SK-N-SH (cell line): Measurements from ENCODE around the gene GSE1. TPM values are rescaled to one million over a fixed set of nuclear protein-coding genes. Genes with fewer than 3 reads are reported as not detected.

Source experiments
- CTCF ChIA-PET: fragments of 300-600, 350-600 bp; formaldehyde crosslinking; extraction: SDS; loops from one replicate; lab custom pipeline; 2021; lab: Yijun Ruan, JAX
- POLR2A ChIA-PET: fragments of 350-600 bp; sonication (Branson Sonifier 250); formaldehyde crosslinking; extraction: SDS; loops from one replicate; lab custom pipeline; 2020; ENCODE audit warnings: antibody characterized with exemption, inconsistent platforms; lab: Yijun Ruan, JAX
- DNase-seq: peaks from one replicate; pipeline ENCODE4 v3.0.0; 2012
- H2AFZ ChIP-seq: fragments of 200-600 bp; sonication (generic); 2 replicates; pipeline ENCODE4 v1.8.1; 2016; ENCODE audit warnings: antibody characterized with exemption, mild to moderate bottlenecking, low read depth
- H3F3A ChIP-seq: fragments of 200-600 bp; sonication (generic); replicated peaks from 2 replicates; pipeline ENCODE3; 2016; ENCODE audit warnings: antibody characterized with exemption, mild to moderate bottlenecking; ENCODE audit not compliant: insufficient read depth
- H3K27ac ChIP-seq, 2 experiments: fragments of 200-500 bp in 1 of 2; fragments of 200-600 bp in 1 of 2; sonication (Bioruptor generic) in 1 of 2; sonication (generic), shearing (Covaris generic) in 1 of 2; 2 replicates each; pipeline versions ENCODE4 v1.5.1 to v1.6.1; 2014 to 2016; ENCODE audit warnings: low read depth in 2 of 2, inconsistent platforms in 1 of 2, low read length in 1 of 2, mild to moderate bottlenecking in 1 of 2, mixed read lengths in 1 of 2
- H3K27me3 ChIP-seq: fragments of 200-600 bp; sonication (generic), shearing (Covaris generic); 2 replicates; pipeline ENCODE4 v1.6.1; 2016; ENCODE audit warnings: mixed run types; ENCODE audit not compliant: insufficient read depth
- H3K36me3 ChIP-seq, 2 experiments: fragments of 200-500 bp in 1 of 2; fragments of 200-600 bp in 1 of 2; sonication (Bioruptor generic) in 1 of 2; sonication (generic) in 1 of 2; replicated peaks in 1 of 2; 2 replicates each; pipeline versions ENCODE3 to v1.5.1; 2014 to 2016; ENCODE audit warnings: low read length in 1 of 2, mild to moderate bottlenecking in 1 of 2; ENCODE audit not compliant: insufficient read depth in 2 of 2, control insufficient read depth in 1 of 2
- H3K4me1 ChIP-seq, 2 experiments: fragments of 200-500 bp in 1 of 2; fragments of 200-600 bp in 1 of 2; sonication (Bioruptor generic) in 1 of 2; sonication (generic), shearing (Covaris generic) in 1 of 2; 2 replicates each; pipeline versions ENCODE4 v1.5.1 to v1.6.1; 2014 to 2016; ENCODE audit warnings: low read depth in 1 of 2, low read length in 1 of 2, mixed run types in 1 of 2; ENCODE audit not compliant: insufficient read depth in 2 of 2, control insufficient read depth in 1 of 2
- H3K4me2 ChIP-seq: fragments of 200-600 bp; sonication (generic), shearing (Covaris generic); 2 replicates; pipeline ENCODE4 v1.6.1; 2017; ENCODE audit warnings: mixed run types
- H3K4me3 ChIP-seq, 2 experiments: fragments of 200-500 bp in 1 of 2; fragments of 200-600 bp in 1 of 2; sonication (Bioruptor generic) in 1 of 2; sonication (generic), shearing (Covaris generic) in 1 of 2; 2 replicates each; pipeline versions ENCODE4 v1.5.1 to v1.8.1; 2014 to 2016; ENCODE audit warnings: low read depth in 2 of 2, inconsistent platforms in 1 of 2, low read length in 1 of 2, mild to moderate bottlenecking in 1 of 2, mixed read lengths in 1 of 2, moderate library complexity in 1 of 2
- H3K79me2 ChIP-seq: fragments of 200-600 bp; sonication (generic); 2 replicates; pipeline ENCODE4 v1.8.1; 2017; ENCODE audit warnings: mild to moderate bottlenecking; ENCODE audit not compliant: insufficient read depth
- H3K9ac ChIP-seq: fragments of 200-600 bp; sonication (generic); 2 replicates; pipeline ENCODE4 v1.6.1; 2017; ENCODE audit warnings: mixed run types
- H3K9me2 ChIP-seq: fragments of 200-600 bp; sonication (generic); 2 replicates; pipeline ENCODE4 v1.6.1; 2017; ENCODE audit warnings: mixed run types
- H3K9me3 ChIP-seq: fragments of 200-600 bp; sonication (generic); 2 replicates; pipeline ENCODE4 v1.6.1; 2017; ENCODE audit warnings: mixed run types, mild to moderate bottlenecking, moderate library complexity
- H4K20me1 ChIP-seq: fragments of 200-600 bp; sonication (generic); 2 replicates; pipeline ENCODE4 v1.6.1; 2017; ENCODE audit warnings: mild to moderate bottlenecking, mixed run types; ENCODE audit not compliant: insufficient read depth
- IRF3 ChIP-seq: fragments of 150-350 bp; IDR thresholded peaks from 2 replicates; pipeline ENCODE4 v1.6.1; 2016; ENCODE audit warnings: mild to moderate bottlenecking, low read depth, low read length
- MAX ChIP-seq: IDR thresholded peaks from 2 replicates; pipeline ENCODE4 v1.4.0; 2012; ENCODE audit warnings: low read depth
- MXI1 ChIP-seq: IDR thresholded peaks from 2 replicates; pipeline ENCODE4 v1.6.1; 2012; ENCODE audit warnings: mild to moderate bottlenecking, low read depth, low read length, improper control_type of control experiment
- NRF1 ChIP-seq: IDR thresholded peaks from 2 replicates; pipeline ENCODE4 v1.6.1; 2012; ENCODE audit warnings: low read depth, mild to moderate bottlenecking, low read length
- RFX5 ChIP-seq: IDR thresholded peaks from 2 replicates; pipeline ENCODE4 v1.6.1; 2012; ENCODE audit warnings: mild to moderate bottlenecking, improper control_type of control experiment, low read length
- USF1 ChIP-seq: IDR thresholded peaks from 2 replicates; pipeline ENCODE4 v1.4.0; 2012; ENCODE audit warnings: low read depth, borderline replicate concordance
- YY1 ChIP-seq: IDR thresholded peaks from 2 replicates; pipeline ENCODE4 v1.4.0; 2012; ENCODE audit warnings: low read depth, mild to moderate bottlenecking
- WGBS: methylation state at CpG from one replicate; pipeline ENCODE4 v1.1.6; 2017; ENCODE audit warnings: low lambda C conversion rate; 5-methylcytosine and 5-hydroxymethylcytosine counted together
- polyA plus RNA-seq, 3 experiments: library from polyadenylated mRNA; depleted of rRNA; stranded (reverse); fragments of >200 nt; gene quantifications; 2 replicates each; pipeline ENCODE4 v1.2.3, GENCODE V29; 2012

Gene GSE1
- polyA plus RNA-seq, 1 of the 3 experiments (the other 2 are of a cell fraction), result 26.5 TPM

GRCh38 chr16:85624646-85625045 is 11.5 kb downstream of the GSE1 start:
- H3K9me3 ChIP-seq, result no peaks in the 10 kb centered on the region
- no peak overlapping the region for H3K9ac ChIP-seq
- TF ChIP-seq YY1, result no peak
- no peak for TF ChIP-seq RFX5
- TF ChIP-seq NRF1, result no peak
- TF ChIP-seq USF1, result no peak
- TF ChIP-seq IRF3, result no peak
- no peak for TF ChIP-seq MXI1
- H3K4me2 ChIP-seq, result no peak overlapping the region
- ChIA-PET CTCF (interaction anchor here (1.4 to 10.3 kb wide), 2 partner anchors 9 to 254 kb away, joined by 5 to 106 read pairs; partner anchors contain the start of gene GSE1), POLR2A (interaction anchor here (0.6 kb wide), 1 partner anchor 18 kb away, joined by 3 read pairs; no protein-coding TSS in a partner anchor)
- no peaks in the 10 kb centered on the region for H3K9me2 ChIP-seq
- H2AFZ ChIP-seq, result no peak overlapping the region
- DNase-seq, result no peak
- H3K27ac ChIP-seq, result peak overlapping the region in 1 of 2 experiments; percentile 97; a peak in 2 of 4 replicates
- peaks cover 6 to 85% of the 10 kb centered on the region in 2 experiments; a peak in 3 of 4 replicates for H3K4me1 ChIP-seq
- no peaks in the 10 kb centered on the region for H3K27me3 ChIP-seq
- H3K79me2 ChIP-seq, result peaks cover 75% of the 10 kb centered on the region
- 100% methylated on average over 8 of the region's 17 CpGs for WGBS
- H3K36me3 ChIP-seq, result peaks cover 0 to 14% of the 10 kb centered on the region in 2 experiments
- peaks cover 99% of the 10 kb centered on the region for H4K20me1 ChIP-seq
- no peaks in the 10 kb centered on the region for H3F3A ChIP-seq
- H3K4me3 ChIP-seq, result no peak overlapping the region

- H3K79me2 ChIP-seq, result peaks cover 78% of the 10 kb centered on the region
- no peak overlapping the region for H2AFZ ChIP-seq
- H4K20me1 ChIP-seq, result peaks cover 99% of the 10 kb centered on the region
- CTCF ChIA-PET, result interaction anchor here (1.3 to 10.3 kb wide), 3 partner anchors 10 to 255 kb away, joined by 4 to 106 read pairs (median 5); partner anchors contain the start of gene GSE1
- H3K4me1 ChIP-seq, result peaks cover 6 to 82% of the 10 kb centered on the region in 2 experiments; a peak in 3 of 4 replicates
- 91% methylated on average over 27 of the region's 27 CpGs for WGBS
- TF ChIP-seq MAX, result no peak
- TF ChIP-seq, all 33 proteins: peak for 0
- no peaks in the 10 kb centered on the region for H3F3A ChIP-seq
- no peak overlapping the region for H3K4me2 ChIP-seq
- H3K27me3 ChIP-seq, result no peaks in the 10 kb centered on the region
- no peak overlapping the region for H3K9ac ChIP-seq
- H3K9me3 ChIP-seq, result no peaks in the 10 kb centered on the region
- DNase-seq, result peak; percentile 80
- POLR2A ChIA-PET, result interaction anchor here (0.6 kb wide), 1 partner anchor 17 kb away, joined by 3 read pairs; no protein-coding TSS in a partner anchor
- H3K27ac ChIP-seq, result peak overlapping the region in 1 of 2 experiments; percentile 97; a peak in 2 of 4 replicates
- no peaks in the 10 kb centered on the region for H3K9me2 ChIP-seq
- peaks cover 0 to 14% of the 10 kb centered on the region in 2 experiments for H3K36me3 ChIP-seq
- no peak overlapping the region for H3K4me3 ChIP-seq
These were observed 11.9 kb downstream of the GSE1 start for GRCh38 chr16:85625053-85625452.
